Kidney epithelial cell (primary cell): ENCODE measurements around the gene MGAT3. TPM values are rescaled to one million over a fixed set of nuclear protein-coding genes. Genes with fewer than 3 reads are reported as not detected.

Experiments
- DNase-seq: peaks from one replicate; pipeline ENCODE4 v3.0.0-alpha.2; 2010; ENCODE audit warnings: low read depth
- H3K27me3 ChIP-seq: 2 replicates; pipeline ENCODE4 v1.6.0; 2011; ENCODE audit warnings: low read length; ENCODE audit not compliant: control insufficient read depth, insufficient read depth
- H3K36me3 ChIP-seq: 2 replicates; pipeline ENCODE4 v1.5.1; 2011; ENCODE audit warnings: low read length; ENCODE audit not compliant: control insufficient read depth, insufficient read depth
- H3K4me3 ChIP-seq: 2 replicates; pipeline ENCODE4 v1.5.1; 2011; ENCODE audit warnings: low read depth, mild to moderate bottlenecking, control low read depth, low read length
- total RNA-seq: library from RNA; depleted of rRNA; stranded (reverse); fragments of >200 nt; gene quantifications from 2 replicates; pipeline ENCODE4 v1.2.3, GENCODE V29; 2015
- TF ChIP-seq, protein P1 (sequence below): IDR thresholded peaks from 2 replicates; pipeline ENCODE4 v1.5.1; 2011; ENCODE audit warnings: mild to moderate bottlenecking, moderate library complexity, low read length, control low read depth, inconsistent platforms; ENCODE audit not compliant: insufficient read depth, poor library complexity, severe bottlenecking

Gene MGAT3
- total RNA-seq, 1 donor from 2014 or later = 4.1 TPM

DNA sequence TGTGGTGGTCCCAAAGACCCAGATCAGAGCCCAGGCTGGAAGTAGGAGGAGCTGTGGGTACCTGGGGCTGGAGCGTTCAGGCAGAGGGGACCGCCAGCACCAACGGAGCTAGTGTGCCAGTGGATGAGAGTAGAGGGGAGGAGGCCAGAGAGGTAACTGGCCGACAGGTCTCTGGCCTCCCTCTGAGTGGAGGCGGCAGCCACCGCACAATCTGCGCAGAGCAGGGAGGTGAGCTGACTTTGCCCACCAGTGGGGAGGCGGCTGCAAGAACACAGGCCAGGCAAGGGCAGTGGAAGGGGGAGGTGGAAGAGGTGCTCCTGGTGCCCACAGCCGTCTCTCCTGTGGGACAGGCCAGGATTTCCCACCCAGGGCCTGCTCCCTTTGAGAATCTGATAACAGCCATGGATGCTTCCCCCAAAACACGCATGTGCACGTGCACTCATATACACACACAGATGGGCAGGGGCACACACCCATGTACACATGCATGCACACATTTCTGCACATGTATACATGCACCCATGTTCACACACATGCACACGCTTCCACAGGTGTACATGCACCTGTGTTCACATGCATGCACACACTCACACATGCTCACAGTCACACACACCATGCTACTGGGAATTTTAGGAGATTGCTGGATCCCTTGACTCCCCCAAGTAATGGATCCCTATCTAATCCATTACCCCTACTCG is 6.4 kb upstream of the MGAT3 start:
- Histone ChIP-seq H3K36me3 (no peaks in the 10 kb centered on the region), H3K4me3 (no peak overlapping the region), H3K27me3 (no peaks in the 10 kb centered on the region)
- TF ChIP-seq, protein P1, sequence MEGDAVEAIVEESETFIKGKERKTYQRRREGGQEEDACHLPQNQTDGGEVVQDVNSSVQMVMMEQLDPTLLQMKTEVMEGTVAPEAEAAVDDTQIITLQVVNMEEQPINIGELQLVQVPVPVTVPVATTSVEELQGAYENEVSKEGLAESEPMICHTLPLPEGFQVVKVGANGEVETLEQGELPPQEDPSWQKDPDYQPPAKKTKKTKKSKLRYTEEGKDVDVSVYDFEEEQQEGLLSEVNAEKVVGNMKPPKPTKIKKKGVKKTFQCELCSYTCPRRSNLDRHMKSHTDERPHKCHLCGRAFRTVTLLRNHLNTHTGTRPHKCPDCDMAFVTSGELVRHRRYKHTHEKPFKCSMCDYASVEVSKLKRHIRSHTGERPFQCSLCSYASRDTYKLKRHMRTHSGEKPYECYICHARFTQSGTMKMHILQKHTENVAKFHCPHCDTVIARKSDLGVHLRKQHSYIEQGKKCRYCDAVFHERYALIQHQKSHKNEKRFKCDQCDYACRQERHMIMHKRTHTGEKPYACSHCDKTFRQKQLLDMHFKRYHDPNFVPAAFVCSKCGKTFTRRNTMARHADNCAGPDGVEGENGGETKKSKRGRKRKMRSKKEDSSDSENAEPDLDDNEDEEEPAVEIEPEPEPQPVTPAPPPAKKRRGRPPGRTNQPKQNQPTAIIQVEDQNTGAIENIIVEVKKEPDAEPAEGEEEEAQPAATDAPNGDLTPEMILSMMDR = no peak
- no peak for DNase-seq

DNA sequence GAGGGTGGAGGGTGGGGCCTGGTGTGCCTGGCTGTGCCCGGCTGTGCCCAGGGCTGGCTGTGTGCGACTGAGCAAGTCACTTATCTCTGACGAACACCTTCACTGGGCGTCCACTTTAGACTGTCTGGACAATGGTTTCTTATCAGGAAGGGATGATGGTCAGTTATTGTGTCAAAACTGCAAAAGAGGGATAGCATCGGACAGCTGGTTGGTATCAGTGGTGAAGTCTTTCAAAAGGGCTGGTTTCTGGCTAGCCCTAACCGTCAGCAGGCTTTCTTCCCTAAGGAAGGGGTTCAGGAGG is 4.1 kb upstream of the MGAT3 start:
- DNase-seq = no peak
- TF ChIP-seq, protein P1 = no peak
- H3K4me3 ChIP-seq = no peak overlapping the region
- peaks cover 10% of the 10 kb centered on the region for H3K27me3 ChIP-seq
- no peaks in the 10 kb centered on the region for H3K36me3 ChIP-seq

DNA sequence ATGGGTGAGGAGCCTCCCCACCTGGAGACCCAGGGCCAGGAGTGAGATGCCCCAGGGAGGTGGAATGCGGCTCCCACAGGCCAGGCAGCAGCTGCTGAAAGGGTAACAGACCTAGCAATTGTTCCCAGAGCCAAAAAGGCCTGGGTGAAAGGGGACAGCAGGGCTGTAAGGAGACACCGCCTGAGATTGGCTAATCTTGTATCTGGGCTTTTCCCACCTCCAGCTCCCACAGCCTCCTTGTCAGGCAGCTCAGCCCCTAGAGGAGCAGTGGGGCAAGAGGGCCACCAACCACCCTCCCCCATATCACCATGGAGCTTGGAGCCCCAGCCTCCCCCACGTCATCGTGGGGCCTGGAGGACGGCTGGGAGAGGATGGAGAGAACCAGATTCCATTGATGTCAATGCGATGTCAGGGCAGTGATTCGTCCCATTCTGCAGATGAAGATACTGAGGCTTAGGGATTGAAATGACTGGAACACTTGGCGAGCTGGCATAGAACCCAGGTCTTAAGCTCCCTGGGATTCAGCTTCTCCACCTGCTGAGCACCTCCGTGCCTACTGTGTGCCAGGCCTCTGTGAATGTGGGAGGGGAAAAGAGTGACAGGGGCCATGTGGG is 2.9 kb upstream of the MGAT3 start:
- Histone ChIP-seq H3K27me3 (peaks cover 21% of the 10 kb centered on the region), H3K4me3 (no peak overlapping the region), H3K36me3 (no peaks in the 10 kb centered on the region)
- no peak for DNase-seq
- TF ChIP-seq, protein P1 = no peak

DNA sequence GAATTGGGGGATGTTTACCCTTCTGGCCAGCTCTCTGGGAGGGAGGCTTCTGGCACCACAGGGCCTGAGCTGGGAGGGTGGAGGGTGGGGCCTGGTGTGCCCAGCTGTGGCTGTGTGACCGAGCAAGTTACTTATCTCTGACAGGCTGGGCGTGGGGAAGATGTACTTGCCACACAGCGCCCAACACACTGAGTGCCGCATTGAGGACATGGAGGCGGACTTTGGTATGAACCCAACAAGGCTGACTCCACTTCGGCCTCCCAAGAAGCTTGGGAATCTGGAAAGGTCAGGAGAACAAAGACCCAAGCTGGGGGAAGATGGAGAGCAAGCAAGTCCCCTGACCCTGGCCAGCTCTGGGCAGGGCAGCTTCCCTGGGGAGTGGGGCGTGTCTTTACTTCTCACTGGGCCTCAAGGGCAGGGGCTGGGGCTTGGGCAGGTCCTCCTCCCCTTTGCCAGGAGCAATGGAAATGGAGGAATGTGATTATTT is 2.4 kb upstream of the MGAT3 start:
- no peak for DNase-seq
- H3K36me3 ChIP-seq = no peaks in the 10 kb centered on the region

GRCh38 chr22:39457198-39457555 is 365 bp downstream of the MGAT3 start:
- DNase-seq = no peak
- peak overlapping the region; percentile 39 for H3K4me3 ChIP-seq
- TF ChIP-seq, protein P1 = no peak
- H3K27me3 ChIP-seq = peaks cover 22% of the 10 kb centered on the region
- H3K36me3 ChIP-seq = no peaks in the 10 kb centered on the region

More for the DNA sequence above, 2.4 kb upstream of the MGAT3 start:
- TF ChIP-seq, protein P1 = no peak
- Histone ChIP-seq H3K27me3 (peaks cover 22% of the 10 kb centered on the region), H3K4me3 (no peak overlapping the region)
